ENCODE results near the gene VSNL1. TPM values are rescaled to one million over a fixed set of nuclear protein-coding genes. Genes with fewer than 3 reads are reported as not detected.

VSNL1 gene
- not detected in 5 replicates for total RNA-seq (2022; extraction: Qiagen RNA extraction)

GRCh38 chr2:17540093-17540812 lies at the start of gene VSNL1:
VSNL1 (plus strand) TSS chr2:17540696; CDS start chr2:17592075, 51,379 bp downstream.

GRCh38 chr2:17518212-17519154 lies 22.0 kb upstream of the VSNL1 start, which contains the start of gene RAD51AP2:
RAD51AP2 (minus strand) TSS chr2:17518440; CDS start chr2:17518415, 25 bp downstream.

Other genes starting within 250 kb of the VSNL1 start
- gene RAD51AP2, start 22.3 kb upstream of the VSNL1 start, total RNA-seq (2022; extraction: Qiagen RNA extraction): not detected in 5 replicates
- gene SMC6, start 213.1 kb downstream of the VSNL1 start, total RNA-seq (2022; extraction: Qiagen RNA extraction): 21.9 to 36.6 TPM (median 28.2 TPM) in 5 replicates
- gene GEN1, start 213.4 kb downstream of the VSNL1 start, total RNA-seq (2022; extraction: Qiagen RNA extraction): 9.6 to 12.2 TPM (median 10.7 TPM) in 5 replicates